ENCODE measurements around the gene ITPK1.

DNA sequence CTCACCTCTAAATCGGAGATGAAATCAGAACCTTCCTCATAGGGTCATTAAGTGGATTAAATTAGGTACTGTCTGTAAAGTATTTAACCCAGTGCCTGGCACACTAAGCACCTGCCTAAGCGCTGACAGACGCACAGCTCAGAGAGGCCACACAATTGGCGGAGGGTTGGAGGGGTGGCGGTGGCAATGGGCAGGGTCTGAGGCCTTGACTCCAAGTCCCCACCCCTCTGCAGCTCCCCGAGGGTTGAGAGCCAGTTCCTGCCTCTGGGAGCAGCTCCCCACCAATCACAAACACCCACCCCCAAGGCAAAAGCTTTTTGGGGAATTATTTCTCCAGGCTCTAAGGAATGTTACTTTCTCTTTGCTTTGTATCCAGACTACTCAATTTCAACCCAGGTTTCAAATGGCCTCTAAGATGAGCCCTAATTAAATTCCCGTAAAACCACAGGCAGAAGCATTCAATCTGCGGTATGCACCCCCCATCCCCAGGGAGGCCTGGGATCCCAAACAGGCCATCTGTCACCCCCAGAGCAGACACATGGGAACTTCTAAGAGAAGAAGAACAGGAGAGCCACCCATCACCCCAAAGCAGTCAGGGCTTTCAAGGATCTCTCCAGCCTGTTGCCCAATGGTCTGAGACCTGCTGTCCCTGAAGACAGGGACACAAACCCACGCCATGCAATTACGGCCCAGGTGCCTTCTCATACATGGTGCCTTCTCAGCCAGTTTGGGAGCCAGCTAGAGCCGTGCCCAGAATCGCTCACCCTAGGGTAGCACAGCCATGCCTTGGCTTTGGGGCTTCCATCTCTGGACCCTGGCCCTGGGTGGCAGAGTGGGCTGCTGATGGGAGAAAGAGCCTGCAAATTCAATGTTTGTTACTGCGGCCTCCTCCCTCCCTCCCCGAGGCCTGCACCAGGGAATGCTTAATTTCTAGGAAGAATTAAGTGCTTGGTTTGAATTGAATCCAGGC, 126.7 kb downstream of the ITPK1 start:
- no peak for TF ChIP-seq POLR2A (IDR thresholded peaks at IDR 0.05; ENCODE audit: low read depth)
- TF ChIP-seq, protein P1, sequence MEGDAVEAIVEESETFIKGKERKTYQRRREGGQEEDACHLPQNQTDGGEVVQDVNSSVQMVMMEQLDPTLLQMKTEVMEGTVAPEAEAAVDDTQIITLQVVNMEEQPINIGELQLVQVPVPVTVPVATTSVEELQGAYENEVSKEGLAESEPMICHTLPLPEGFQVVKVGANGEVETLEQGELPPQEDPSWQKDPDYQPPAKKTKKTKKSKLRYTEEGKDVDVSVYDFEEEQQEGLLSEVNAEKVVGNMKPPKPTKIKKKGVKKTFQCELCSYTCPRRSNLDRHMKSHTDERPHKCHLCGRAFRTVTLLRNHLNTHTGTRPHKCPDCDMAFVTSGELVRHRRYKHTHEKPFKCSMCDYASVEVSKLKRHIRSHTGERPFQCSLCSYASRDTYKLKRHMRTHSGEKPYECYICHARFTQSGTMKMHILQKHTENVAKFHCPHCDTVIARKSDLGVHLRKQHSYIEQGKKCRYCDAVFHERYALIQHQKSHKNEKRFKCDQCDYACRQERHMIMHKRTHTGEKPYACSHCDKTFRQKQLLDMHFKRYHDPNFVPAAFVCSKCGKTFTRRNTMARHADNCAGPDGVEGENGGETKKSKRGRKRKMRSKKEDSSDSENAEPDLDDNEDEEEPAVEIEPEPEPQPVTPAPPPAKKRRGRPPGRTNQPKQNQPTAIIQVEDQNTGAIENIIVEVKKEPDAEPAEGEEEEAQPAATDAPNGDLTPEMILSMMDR (IDR thresholded peaks at IDR 0.05): no peak
- TF ChIP-seq POLR2AphosphoS5 (IDR thresholded peaks at IDR 0.05): no peak
- no peak for TF ChIP-seq EP300 (IDR thresholded peaks at IDR 0.05)

Measured in esophagus muscularis mucosa (tissue), 4 donors.